ENCODE results near the gene SLC25A34. TPM values are rescaled to one million over a fixed set of nuclear protein-coding genes. Genes with fewer than 3 reads are reported as not detected.
A peak's percentile ranks its signal among the peaks of the same experiment; 100 is the strongest.

Gene SLC25A34
- total RNA-seq, 1 donor from 2014 or later, result 1.6 TPM

- no peak overlapping the region for H3K4me3 ChIP-seq (ENCODE audit: low read length in 3 of 3)
- H3K9me3 ChIP-seq (ENCODE audit: control insufficient read depth in 3 of 3, low read length in 3 of 3), result no peaks in the 10 kb centered on the region
- H3K9ac ChIP-seq (ENCODE audit: low read depth in 1 of 3, low read length in 3 of 3), result peak overlapping the region in 2 of 3 donors; percentile 11 to 40
- no peak overlapping the region for H3K27ac ChIP-seq (ENCODE audit: low read depth, low read length)
- H3K36me3 ChIP-seq (ENCODE audit: control insufficient read depth in 3 of 3, insufficient read depth in 3 of 3, low read length in 3 of 3), result peaks cover 59 to 75% (median 66%) of the 10 kb centered on the region in 3 donors
- no peaks in the 10 kb centered on the region for H3K27me3 ChIP-seq (ENCODE audit: control insufficient read depth in 3 of 3, insufficient read depth in 3 of 3, low read length in 3 of 3)
- H3K4me1 ChIP-seq (ENCODE audit: control insufficient read depth in 3 of 3, insufficient read depth in 3 of 3, low read length in 3 of 3), result peaks cover 41 to 66% (median 62%) of the 10 kb centered on the region in 3 donors
Measured at GRCh38 chr1:15723631-15724246, 12.3 kb upstream of the SLC25A34 start.

- H3K27me3 ChIP-seq (ENCODE audit: control insufficient read depth in 3 of 3, insufficient read depth in 3 of 3, low read length in 3 of 3), result no peaks in the 10 kb centered on the region
- H3K27ac ChIP-seq (ENCODE audit: low read depth, low read length), result no peak overlapping the region
- peak overlapping the region in 1 of 3 donors; percentile 25 for H3K9ac ChIP-seq (ENCODE audit: low read depth in 1 of 3, low read length in 3 of 3)
- H3K4me1 ChIP-seq (ENCODE audit: control insufficient read depth in 3 of 3, insufficient read depth in 3 of 3, low read length in 3 of 3), result peaks cover 46 to 60% (median 60%) of the 10 kb centered on the region in 3 donors
- no peak overlapping the region for H3K4me3 ChIP-seq (ENCODE audit: low read length in 3 of 3)
- peaks cover 63 to 79% (median 68%) of the 10 kb centered on the region in 3 donors for H3K36me3 ChIP-seq (ENCODE audit: control insufficient read depth in 3 of 3, insufficient read depth in 3 of 3, low read length in 3 of 3)
- H3K9me3 ChIP-seq (ENCODE audit: control insufficient read depth in 3 of 3, low read length in 3 of 3), result no peaks in the 10 kb centered on the region
Measured at GRCh38 chr1:15724949-15725880, 10.8 kb upstream of the SLC25A34 start.

DNA sequence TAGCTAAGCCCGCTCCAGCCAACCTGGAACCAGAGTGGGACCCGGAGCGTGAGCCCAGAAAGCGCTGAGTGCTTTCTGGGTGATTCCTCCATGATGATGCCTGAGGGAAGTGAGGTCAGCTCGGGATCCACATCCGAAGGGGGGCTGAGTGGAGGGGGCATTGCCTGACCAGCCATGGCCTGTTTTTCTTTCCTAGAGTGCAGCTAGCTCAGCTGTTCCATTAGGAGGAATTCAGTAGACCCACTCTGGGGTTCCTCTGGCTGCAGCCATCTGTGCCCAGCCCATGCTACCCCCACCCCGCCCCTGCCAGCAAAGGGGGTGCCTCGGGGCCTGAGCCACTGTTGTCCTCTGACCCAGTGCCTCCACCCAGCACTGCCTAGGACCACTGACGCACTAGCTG, 9.6 kb upstream of the SLC25A34 start:
- H3K9me3 ChIP-seq (ENCODE audit: control insufficient read depth in 3 of 3, low read length in 3 of 3), result no peaks in the 10 kb centered on the region
- peak overlapping the region in 2 of 3 donors; percentile 14 to 54 for H3K9ac ChIP-seq (ENCODE audit: low read depth in 1 of 3, low read length in 3 of 3)
- peak overlapping the region; percentile 82 for H3K27ac ChIP-seq (ENCODE audit: low read depth, low read length)
- H3K36me3 ChIP-seq (ENCODE audit: control insufficient read depth in 3 of 3, insufficient read depth in 3 of 3, low read length in 3 of 3), result peaks cover 63 to 81% (median 71%) of the 10 kb centered on the region in 3 donors
- no peaks in the 10 kb centered on the region for H3K27me3 ChIP-seq (ENCODE audit: control insufficient read depth in 3 of 3, insufficient read depth in 3 of 3, low read length in 3 of 3)
- no peak overlapping the region for H3K4me3 ChIP-seq (ENCODE audit: low read length in 3 of 3)
- H3K4me1 ChIP-seq (ENCODE audit: control insufficient read depth in 3 of 3, insufficient read depth in 3 of 3, low read length in 3 of 3), result peaks cover 43 to 47% (median 47%) of the 10 kb centered on the region in 3 donors

- H3K4me1 ChIP-seq (ENCODE audit: control insufficient read depth in 3 of 3, insufficient read depth in 3 of 3, low read length in 3 of 3), result peaks cover 43 to 46% (median 44%) of the 10 kb centered on the region in 3 donors
- H3K4me3 ChIP-seq (ENCODE audit: low read length in 3 of 3), result no peak overlapping the region
- H3K9me3 ChIP-seq (ENCODE audit: control insufficient read depth in 3 of 3, low read length in 3 of 3), result no peaks in the 10 kb centered on the region
- peak overlapping the region; percentile 82 for H3K27ac ChIP-seq (ENCODE audit: low read depth, low read length)
- H3K27me3 ChIP-seq (ENCODE audit: control insufficient read depth in 3 of 3, insufficient read depth in 3 of 3, low read length in 3 of 3), result no peaks in the 10 kb centered on the region
- H3K36me3 ChIP-seq (ENCODE audit: control insufficient read depth in 3 of 3, insufficient read depth in 3 of 3, low read length in 3 of 3), result peaks cover 66 to 83% (median 71%) of the 10 kb centered on the region in 3 donors
- H3K9ac ChIP-seq (ENCODE audit: low read depth in 1 of 3, low read length in 3 of 3), result peak overlapping the region in 2 of 3 donors; percentile 14 to 54
Measured at GRCh38 chr1:15727021-15727420, 9.0 kb upstream of the SLC25A34 start.

- Histone ChIP-seq H3K9me3 (ENCODE audit: control insufficient read depth in 3 of 3, low read length in 3 of 3) (no peaks in the 10 kb centered on the region), H3K4me1 (ENCODE audit: control insufficient read depth in 3 of 3, insufficient read depth in 3 of 3, low read length in 3 of 3) (peaks cover 40 to 44% (median 41%) of the 10 kb centered on the region in 3 donors), H3K27me3 (ENCODE audit: control insufficient read depth in 3 of 3, insufficient read depth in 3 of 3, low read length in 3 of 3) (no peaks in the 10 kb centered on the region), H3K4me3 (ENCODE audit: low read length in 3 of 3) (peak overlapping the region in 1 of 3 donors; percentile 6), H3K27ac (ENCODE audit: low read depth, low read length) (peak overlapping the region; percentile 82), H3K36me3 (ENCODE audit: control insufficient read depth in 3 of 3, insufficient read depth in 3 of 3, low read length in 3 of 3) (peaks cover 68 to 84% (median 75%) of the 10 kb centered on the region in 3 donors), H3K9ac (ENCODE audit: low read depth in 1 of 3, low read length in 3 of 3) (peak overlapping the region in 1 of 3 donors; percentile 54)
Measured at GRCh38 chr1:15727424-15727823, 8.6 kb upstream of the SLC25A34 start.

GRCh38 chr1:15727866-15728534, 8.1 kb upstream of the SLC25A34 start:
- Histone ChIP-seq H3K27me3 (ENCODE audit: control insufficient read depth in 3 of 3, insufficient read depth in 3 of 3, low read length in 3 of 3) (no peaks in the 10 kb centered on the region), H3K9ac (ENCODE audit: low read depth in 1 of 3, low read length in 3 of 3) (peak overlapping the region in 1 of 3 donors; percentile 62), H3K9me3 (ENCODE audit: control insufficient read depth in 3 of 3, low read length in 3 of 3) (no peaks in the 10 kb centered on the region), H3K4me1 (ENCODE audit: control insufficient read depth in 3 of 3, insufficient read depth in 3 of 3, low read length in 3 of 3) (peaks cover 34 to 39% (median 36%) of the 10 kb centered on the region in 3 donors), H3K27ac (ENCODE audit: low read depth, low read length) (peak overlapping the region; percentile 82), H3K4me3 (ENCODE audit: low read length in 3 of 3) (no peak overlapping the region), H3K36me3 (ENCODE audit: control insufficient read depth in 3 of 3, insufficient read depth in 3 of 3, low read length in 3 of 3) (peaks cover 71 to 84% (median 76%) of the 10 kb centered on the region in 3 donors)

DNA sequence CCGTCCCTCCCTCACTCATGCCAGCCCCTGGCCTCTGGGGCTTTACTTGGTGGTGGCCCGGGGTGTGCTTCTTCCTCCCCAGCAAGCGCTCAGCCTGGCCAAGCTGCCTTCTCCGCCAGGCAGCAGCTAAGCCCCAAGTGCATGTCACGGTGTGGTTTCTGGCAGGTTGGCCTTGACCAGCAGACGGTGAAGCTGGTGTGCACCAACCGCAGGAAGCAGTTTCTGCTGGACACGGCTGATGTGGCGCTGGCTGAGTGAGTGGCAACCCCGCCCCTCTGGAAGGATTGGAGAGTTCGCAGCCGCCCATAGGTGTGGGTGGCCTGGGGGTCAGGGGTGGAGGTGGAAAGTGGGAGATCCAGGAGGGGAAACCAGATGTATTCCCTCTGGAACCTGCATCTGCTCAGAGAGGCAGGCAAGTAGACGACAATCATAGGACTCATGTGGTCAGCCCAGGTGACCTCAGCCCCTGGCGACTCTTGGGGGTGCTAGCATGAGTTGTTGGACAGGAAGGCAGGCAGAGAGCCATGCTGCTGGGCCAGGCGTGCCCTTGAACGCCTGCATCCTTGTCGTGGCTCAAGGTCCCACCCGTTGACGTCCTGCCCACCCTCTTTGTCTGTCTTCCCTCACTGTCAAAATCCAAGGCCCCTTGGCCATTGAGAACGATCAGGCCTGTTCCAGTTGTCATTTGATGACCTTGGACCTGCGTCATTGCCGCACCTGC, 7.0 kb upstream of the SLC25A34 start:
- Histone ChIP-seq H3K9ac (ENCODE audit: low read depth in 1 of 3, low read length in 3 of 3) (peak overlapping the region in 1 of 3 donors; percentile 62), H3K27me3 (ENCODE audit: control insufficient read depth in 3 of 3, insufficient read depth in 3 of 3, low read length in 3 of 3) (no peaks in the 10 kb centered on the region), H3K9me3 (ENCODE audit: control insufficient read depth in 3 of 3, low read length in 3 of 3) (no peaks in the 10 kb centered on the region), H3K36me3 (ENCODE audit: control insufficient read depth in 3 of 3, insufficient read depth in 3 of 3, low read length in 3 of 3) (peaks cover 82 to 86% (median 84%) of the 10 kb centered on the region in 3 donors), H3K4me3 (ENCODE audit: low read length in 3 of 3) (no peak overlapping the region), H3K27ac (ENCODE audit: low read depth, low read length) (peak overlapping the region; percentile 82), H3K4me1 (ENCODE audit: control insufficient read depth in 3 of 3, insufficient read depth in 3 of 3, low read length in 3 of 3) (peaks cover 34 to 36% (median 34%) of the 10 kb centered on the region in 3 donors)

- Histone ChIP-seq H3K27ac (ENCODE audit: low read depth, low read length) (no peak overlapping the region), H3K4me1 (ENCODE audit: control insufficient read depth in 3 of 3, insufficient read depth in 3 of 3, low read length in 3 of 3) (peaks cover 42 to 47% (median 44%) of the 10 kb centered on the region in 3 donors), H3K36me3 (ENCODE audit: control insufficient read depth in 3 of 3, insufficient read depth in 3 of 3, low read length in 3 of 3) (peaks cover 79 to 87% (median 86%) of the 10 kb centered on the region in 3 donors), H3K9ac (ENCODE audit: low read depth in 1 of 3, low read length in 3 of 3) (peak overlapping the region in 1 of 3 donors; percentile 40), H3K9me3 (ENCODE audit: control insufficient read depth in 3 of 3, low read length in 3 of 3) (no peaks in the 10 kb centered on the region), H3K4me3 (ENCODE audit: low read length in 3 of 3) (no peak overlapping the region), H3K27me3 (ENCODE audit: control insufficient read depth in 3 of 3, insufficient read depth in 3 of 3, low read length in 3 of 3) (no peaks in the 10 kb centered on the region)
Measured at GRCh38 chr1:15730423-15730822, 5.6 kb upstream of the SLC25A34 start.

GRCh38 chr1:15730936-15731335, 5.1 kb upstream of the SLC25A34 start:
- H3K9ac ChIP-seq (ENCODE audit: low read depth in 1 of 3, low read length in 3 of 3), result peak overlapping the region in 1 of 3 donors; percentile 40
- no peaks in the 10 kb centered on the region for H3K27me3 ChIP-seq (ENCODE audit: control insufficient read depth in 3 of 3, insufficient read depth in 3 of 3, low read length in 3 of 3)
- peaks cover 76 to 81% (median 81%) of the 10 kb centered on the region in 3 donors for H3K36me3 ChIP-seq (ENCODE audit: control insufficient read depth in 3 of 3, insufficient read depth in 3 of 3, low read length in 3 of 3)
- H3K27ac ChIP-seq (ENCODE audit: low read depth, low read length), result no peak overlapping the region
- peaks cover 47 to 52% (median 49%) of the 10 kb centered on the region in 3 donors for H3K4me1 ChIP-seq (ENCODE audit: control insufficient read depth in 3 of 3, insufficient read depth in 3 of 3, low read length in 3 of 3)
- H3K4me3 ChIP-seq (ENCODE audit: low read length in 3 of 3), result no peak overlapping the region
- no peaks in the 10 kb centered on the region for H3K9me3 ChIP-seq (ENCODE audit: control insufficient read depth in 3 of 3, low read length in 3 of 3)
